Prostate gland (tissue), 2 donors: ENCODE data around the gene SDHC.

Experiments
- CTCF ChIP-seq, 4 experiments: fragments of 200-600 bp in 2 of 4; fragments of 450-650 bp in 2 of 4; sonication (generic) in 2 of 4; IDR thresholded peaks; 1 replicate in 3 of 4; 2 replicates in 1 of 4; pipeline ENCODE4 v1.5.1; 2016 to 2019; ENCODE audit warnings: antibody characterized with exemption in 4 of 4, mild to moderate bottlenecking in 2 of 4, moderate library complexity in 2 of 4
- POLR2AphosphoS5 ChIP-seq: sonication (generic); formaldehyde crosslinking; IDR thresholded peaks from one replicate; pipeline ENCODE4 v1.6.1; 2017; ENCODE audit warnings: antibody characterized with exemption

- TF ChIP-seq CTCF (IDR thresholded peaks at IDR 0.05) (no peak), POLR2AphosphoS5 (no peak)
Measured at GRCh38 chr1:161267321-161267720, 46.9 kb upstream of the SDHC start.
